ENCODE data around the gene KIF1A.

Gene KIF1A

GRCh38 chr2:240672701-240673190 is 147.3 kb downstream of the KIF1A start:
- POLR2A ChIA-PET, result no interaction called here
- TF ChIP-seq CTCF (IDR thresholded peaks at IDR 0.05; ENCODE audit: insufficient read depth, low read length, missing control alignments), result no peak
- DNase-seq (ENCODE audit: low read depth, low spot score), result no peak
- CTCF ChIA-PET, result no interaction called here
- H3K4me3 ChIP-seq (ENCODE audit: low read depth, low read length), result no peak overlapping the region

GRCh38 chr2:240672076-240672700 is 147.8 kb downstream of the KIF1A start:
- DNase-seq (ENCODE audit: low read depth, low spot score), result no peak
- ChIA-PET CTCF (no interaction called here), POLR2A (no interaction called here)
- H3K4me3 ChIP-seq (ENCODE audit: low read depth, low read length), result no peak overlapping the region
- TF ChIP-seq CTCF (IDR thresholded peaks at IDR 0.05; ENCODE audit: insufficient read depth, low read length, missing control alignments), result no peak

- ChIA-PET CTCF (no interaction called here), POLR2A (no interaction called here)
- H3K4me3 ChIP-seq (ENCODE audit: low read depth, low read length), result no peak overlapping the region
- TF ChIP-seq CTCF (IDR thresholded peaks at IDR 0.05; ENCODE audit: insufficient read depth, low read length, missing control alignments), result no peak
- no peak for DNase-seq (ENCODE audit: low read depth, low spot score)
Measured at GRCh38 chr2:240670950-240671349, 149.1 kb downstream of the KIF1A start.

GRCh38 chr2:240670402-240670801 is 149.6 kb downstream of the KIF1A start:
- DNase-seq (ENCODE audit: low read depth, low spot score), result no peak
- H3K4me3 ChIP-seq (ENCODE audit: low read depth, low read length), result no peak overlapping the region
- TF ChIP-seq CTCF (IDR thresholded peaks at IDR 0.05; ENCODE audit: insufficient read depth, low read length, missing control alignments), result no peak
- POLR2A ChIA-PET, result no interaction called here
- CTCF ChIA-PET, result no interaction called here

- ChIA-PET POLR2A (no interaction called here), CTCF (no interaction called here)
- DNase-seq (ENCODE audit: low read depth, low spot score), result no peak
- TF ChIP-seq CTCF (IDR thresholded peaks at IDR 0.05; ENCODE audit: insufficient read depth, low read length, missing control alignments), result no peak
- H3K4me3 ChIP-seq (ENCODE audit: low read depth, low read length), result no peak overlapping the region
Measured at GRCh38 chr2:240664622-240665021, 155.4 kb downstream of the KIF1A start.
